GM11168 (cell line): Measurements from ENCODE around the gene HUS1B.

Experiments
- in situ Hi-C: fragments of 300-500 bp; cut with MboI; formaldehyde crosslinking; loops from one replicate; pipeline ENCODE4 v1.12.0; 2022; ENCODE audit warnings: low sequenced_read_pairs; ENCODE audit not compliant: unreplicated experiment

The HUS1B gene

DNA sequence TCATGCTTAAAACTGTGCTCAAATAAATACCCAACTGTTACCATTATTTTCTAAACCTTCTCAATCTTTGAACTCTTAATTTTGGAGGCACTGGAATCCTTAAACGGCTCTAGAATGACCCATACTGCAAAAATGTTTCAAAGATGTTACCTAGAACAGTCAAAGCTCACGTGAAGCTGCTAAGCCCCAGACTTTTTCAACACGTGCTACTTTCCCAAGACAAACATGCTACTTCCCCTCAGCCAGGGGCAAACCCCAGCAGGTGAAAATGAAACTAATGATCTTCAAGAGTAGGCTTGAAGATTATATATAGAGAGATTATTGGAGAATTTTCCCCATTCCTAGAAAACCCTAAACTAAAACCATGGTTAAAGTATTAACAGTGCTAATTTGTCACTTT is 28.1 kb downstream of the HUS1B start:
- in situ Hi-C loops: no loop called here

DNA sequence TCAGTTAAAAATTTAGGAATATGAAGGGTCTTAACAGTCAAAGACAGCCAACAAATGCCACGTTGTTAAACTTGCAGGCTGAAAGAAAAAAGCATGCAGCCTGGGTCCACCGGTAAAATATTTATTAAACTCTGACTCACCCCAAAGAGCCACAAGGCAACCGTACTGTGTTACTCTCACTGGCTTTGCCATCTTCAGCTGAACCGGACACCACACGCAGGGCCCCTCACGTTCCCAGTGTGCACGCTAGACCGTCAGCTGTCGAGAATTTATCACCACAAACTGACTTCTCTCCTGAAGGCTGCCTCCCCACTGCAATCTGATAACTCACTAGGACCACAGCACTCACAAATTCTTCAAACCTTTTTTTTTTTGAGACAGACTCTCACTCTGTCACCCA is 30.7 kb downstream of the HUS1B start:
- in situ Hi-C loops: no loop called here

DNA sequence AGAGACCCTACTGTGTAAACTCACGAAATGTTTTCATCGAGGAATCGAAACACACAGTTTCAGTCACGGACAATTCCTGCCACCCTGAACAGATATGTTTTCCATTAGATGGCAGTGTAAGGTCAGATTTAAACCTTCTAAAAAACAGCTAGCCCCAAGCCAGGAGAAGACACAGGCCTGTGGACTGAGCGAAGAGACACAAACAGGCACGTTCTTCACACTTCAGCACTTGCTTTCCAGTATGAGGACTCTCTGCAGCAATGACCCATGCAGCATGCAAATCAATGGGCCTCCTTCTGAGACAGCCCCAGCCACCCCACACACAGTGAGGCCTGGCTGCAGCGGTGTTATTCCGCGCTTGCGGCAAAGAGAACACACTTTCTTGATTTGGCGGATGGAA is 31.9 kb downstream of the HUS1B start:
- in situ Hi-C loops: no loop called here

DNA sequence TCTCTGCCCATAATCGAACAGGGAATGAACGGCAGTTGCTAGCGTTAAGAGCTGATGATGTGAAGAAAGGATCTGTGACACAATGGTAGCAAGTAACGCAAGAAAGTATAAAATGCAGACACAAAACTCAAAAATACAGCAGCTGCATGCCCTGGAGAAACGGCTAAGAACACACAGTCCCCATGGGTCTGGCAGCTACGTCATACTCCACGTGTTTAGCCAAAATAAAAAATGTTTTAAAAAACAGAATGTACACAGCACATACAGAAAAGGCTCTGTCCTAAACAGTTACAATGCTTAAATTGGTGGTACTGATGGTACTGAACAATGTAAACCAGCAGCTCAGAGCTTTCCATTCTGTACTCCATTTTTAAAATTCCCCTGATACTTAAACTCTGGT is 34.4 kb downstream of the HUS1B start:
- in situ Hi-C loops: no loop called here

DNA sequence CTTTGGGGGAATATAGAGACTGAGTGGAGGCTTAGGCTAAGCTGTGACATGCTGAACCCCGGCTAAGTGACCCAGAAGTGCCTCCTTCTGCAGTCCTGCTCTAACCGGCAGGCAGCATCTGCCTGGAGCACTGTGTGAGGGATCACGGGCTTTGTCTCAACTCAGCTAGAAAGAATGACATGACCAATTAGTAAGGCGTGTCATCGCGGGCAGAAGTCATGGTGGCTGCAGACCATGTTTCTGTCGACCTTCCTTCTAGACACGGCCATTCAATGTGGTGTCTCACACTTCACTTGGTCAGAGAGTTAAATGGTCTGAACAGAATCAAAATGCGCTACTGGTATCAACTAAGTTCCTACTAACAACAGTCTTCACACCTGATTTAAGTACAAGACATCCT is 35.0 kb downstream of the HUS1B start:
- in situ Hi-C loops: no loop called here

DNA sequence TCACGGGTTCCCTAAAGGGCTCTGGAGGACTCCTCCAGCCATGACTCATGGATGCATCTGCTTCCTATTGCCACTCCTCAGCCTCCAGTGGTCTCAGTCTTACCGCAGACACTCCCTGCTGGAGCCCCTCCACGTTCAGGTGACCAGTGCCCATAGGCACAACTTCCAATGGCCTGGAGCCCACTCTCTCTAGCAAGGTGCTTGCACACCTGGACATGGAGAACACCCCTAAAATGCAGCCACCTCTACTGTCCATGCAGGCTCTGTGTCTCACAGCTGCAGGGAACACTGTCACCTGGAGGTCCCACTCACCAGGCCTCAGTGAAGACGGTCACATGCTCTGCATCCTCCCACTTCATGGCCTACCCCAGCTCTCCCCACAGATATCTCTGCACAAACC is 36.0 kb downstream of the HUS1B start:
- in situ Hi-C loops: no loop called here

DNA sequence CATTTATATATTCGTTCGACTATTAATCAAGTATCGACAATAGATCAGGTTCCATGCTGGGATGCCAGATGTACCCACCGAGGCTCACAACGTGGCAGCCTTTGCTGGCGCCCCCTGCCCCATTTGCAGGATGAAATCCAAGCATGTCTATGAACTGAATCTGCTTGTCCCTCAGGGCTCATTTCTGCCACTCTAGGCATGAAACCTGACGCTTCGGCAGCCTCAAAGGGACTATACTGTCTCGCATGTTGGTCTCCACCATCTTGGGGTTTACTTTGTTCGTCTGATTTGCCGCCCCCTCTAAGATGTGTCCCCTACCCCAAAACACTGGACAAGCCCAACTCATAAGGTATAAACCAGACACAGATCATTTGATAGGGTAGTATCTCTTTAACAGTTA is 36.7 kb downstream of the HUS1B start:
- in situ Hi-C loops: no loop called here

DNA sequence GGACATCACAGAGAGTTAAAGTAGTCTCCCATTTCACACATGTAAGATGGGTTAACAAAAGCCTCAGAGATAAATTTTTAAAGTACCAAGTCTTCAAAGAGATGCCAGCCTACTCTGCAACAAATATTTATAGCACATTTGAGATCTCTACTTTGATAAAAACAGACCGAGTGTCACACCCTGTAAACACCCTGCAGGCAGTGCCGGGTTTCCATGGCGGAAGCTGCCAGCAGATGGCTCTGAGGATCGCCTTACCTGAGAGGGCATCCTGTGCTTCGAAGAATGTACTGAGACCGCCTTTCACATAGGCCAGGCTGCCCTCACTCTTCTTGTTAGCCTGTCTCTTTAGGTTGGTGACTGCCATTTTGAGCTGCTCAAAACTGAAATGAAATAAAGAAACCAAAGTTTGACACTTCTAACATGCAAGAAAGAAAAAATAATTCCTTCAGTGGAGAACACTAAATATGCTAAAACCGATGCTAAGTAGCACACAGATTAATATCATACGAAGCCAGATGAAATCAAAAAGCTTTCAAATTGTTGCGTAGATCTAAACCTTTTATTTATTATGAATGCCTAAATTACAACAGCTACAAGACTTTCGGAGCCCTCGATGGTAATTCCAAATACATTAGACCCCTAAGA is 39.3 kb downstream of the HUS1B start:
- in situ Hi-C loops: no loop called here

DNA sequence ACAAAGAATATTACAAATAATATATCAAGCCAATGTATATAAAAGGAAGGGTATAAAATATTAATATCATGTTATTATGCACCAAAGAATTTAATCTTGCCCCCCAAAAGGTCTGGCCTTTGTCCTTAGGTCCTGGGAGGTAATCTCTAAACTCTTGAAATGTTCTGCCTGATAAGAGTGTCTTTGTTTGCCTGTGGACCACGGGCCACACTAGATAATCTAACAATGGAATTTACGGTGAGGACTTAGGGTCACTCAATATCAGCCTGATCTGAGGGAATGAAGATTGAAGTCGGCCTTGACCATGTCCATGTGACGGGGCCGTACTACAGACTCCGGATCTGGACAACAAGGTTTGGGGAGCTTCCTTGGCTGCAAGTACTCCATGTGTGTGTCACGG is 42.9 kb downstream of the HUS1B start:
- in situ Hi-C loops: no loop called here

DNA sequence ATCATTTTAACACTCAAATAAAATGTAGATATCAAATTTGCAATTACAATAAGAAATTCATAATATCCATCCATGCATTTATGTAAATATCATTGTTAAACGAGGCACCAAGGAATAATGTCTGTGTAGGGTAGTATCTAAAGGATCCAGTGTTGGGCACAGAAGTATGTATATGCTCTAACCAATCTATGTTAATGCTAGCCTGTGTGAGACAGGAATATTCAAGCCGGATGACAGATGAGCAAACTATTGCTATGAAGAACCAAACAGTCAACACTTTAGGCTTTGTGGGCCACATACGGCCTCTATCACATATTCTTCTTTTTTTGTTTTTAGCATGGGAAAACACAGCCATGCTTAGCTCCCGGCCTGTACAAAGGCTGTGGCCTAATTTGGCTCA is 45.0 kb downstream of the HUS1B start:
- in situ Hi-C loops: no loop called here

DNA sequence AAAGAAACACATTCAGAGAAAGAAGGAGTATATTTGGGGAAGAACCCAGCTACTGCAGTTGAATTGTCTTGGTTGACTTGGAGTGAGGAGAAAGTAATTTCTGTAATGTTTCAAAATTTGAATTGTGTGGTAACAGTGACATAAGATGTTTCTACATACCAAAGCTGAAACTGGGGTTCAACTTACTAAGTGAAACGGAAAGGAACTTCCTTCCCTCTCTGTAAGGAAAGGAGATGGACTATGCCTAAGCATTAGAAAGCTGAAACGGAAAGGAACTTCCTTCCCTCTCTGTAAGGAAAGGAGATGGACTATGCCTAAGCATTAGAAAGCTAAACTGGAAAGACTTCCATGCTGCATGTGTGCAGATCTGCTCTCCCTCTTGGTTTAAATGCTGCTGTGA is 46.0 kb downstream of the HUS1B start:
- in situ Hi-C loops: no loop called here

DNA sequence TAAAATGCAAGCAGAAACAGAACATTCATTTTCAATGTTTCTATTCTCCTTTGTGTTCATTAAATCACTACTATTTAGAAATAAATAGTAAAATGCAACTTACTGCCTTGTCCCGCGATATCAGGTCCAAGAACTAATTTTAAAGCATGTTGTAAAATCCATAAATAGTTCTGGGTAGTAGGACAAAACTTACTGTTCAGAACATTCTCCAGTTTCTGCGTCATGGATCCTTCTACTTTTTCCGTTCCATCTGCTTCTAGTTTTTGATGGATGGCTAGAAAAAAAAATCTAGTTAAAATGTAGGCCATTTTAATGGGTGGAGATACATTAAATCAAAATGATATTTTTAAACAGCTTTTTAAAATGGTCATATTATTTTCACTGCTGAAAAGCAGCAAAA is 47.0 kb downstream of the HUS1B start:
- in situ Hi-C loops: no loop called here

DNA sequence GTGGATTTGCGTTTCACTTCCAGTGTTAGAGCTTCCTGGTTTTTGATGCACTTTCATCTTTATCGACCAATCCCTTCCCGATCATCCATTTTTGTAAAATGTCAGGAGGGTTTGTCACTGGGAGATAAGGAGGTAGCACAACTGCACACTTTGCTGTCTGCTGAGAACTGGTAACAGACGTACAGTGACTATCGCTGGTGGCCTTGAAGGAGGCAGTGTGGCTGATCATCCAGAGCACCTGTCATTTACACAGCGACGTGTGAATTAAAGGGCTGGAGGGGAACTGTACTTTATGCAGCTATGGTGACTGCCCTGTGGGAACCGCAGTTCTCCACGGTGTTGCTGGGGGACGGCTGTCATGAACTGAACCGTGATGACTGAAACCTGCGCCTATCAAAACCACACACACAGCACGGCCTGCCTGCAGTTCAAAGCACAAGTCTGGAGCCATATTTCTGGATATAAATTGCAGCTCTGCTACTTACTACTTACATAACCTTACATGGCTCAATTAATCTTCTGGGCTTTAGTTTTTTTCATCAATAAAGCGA is 50.0 kb downstream of the HUS1B start:
- in situ Hi-C loops: no loop called here
